ENCODE results near the gene INTS15.

DNA sequence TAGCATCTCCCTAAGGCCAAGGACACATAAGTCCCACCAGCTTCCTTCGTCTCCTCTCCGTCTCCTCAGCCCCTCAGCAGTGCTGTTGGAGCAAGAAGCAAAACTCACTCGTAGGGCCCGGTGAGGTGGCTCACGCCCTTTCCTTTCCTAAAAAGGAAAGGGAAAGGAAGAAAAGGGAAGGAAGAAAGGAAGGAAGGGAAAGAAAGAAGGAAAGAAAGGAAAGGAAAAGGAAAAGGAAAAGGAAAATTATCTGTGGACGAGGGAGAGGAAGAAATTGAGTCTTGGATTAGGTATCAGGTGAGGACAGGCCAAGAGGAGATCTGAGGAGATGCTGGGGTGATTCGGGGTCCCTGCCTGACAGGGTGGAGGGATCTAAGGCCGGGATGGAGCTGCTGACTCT, 44.2 kb downstream of the INTS15 start:
- TF ChIP-seq, protein P1, sequence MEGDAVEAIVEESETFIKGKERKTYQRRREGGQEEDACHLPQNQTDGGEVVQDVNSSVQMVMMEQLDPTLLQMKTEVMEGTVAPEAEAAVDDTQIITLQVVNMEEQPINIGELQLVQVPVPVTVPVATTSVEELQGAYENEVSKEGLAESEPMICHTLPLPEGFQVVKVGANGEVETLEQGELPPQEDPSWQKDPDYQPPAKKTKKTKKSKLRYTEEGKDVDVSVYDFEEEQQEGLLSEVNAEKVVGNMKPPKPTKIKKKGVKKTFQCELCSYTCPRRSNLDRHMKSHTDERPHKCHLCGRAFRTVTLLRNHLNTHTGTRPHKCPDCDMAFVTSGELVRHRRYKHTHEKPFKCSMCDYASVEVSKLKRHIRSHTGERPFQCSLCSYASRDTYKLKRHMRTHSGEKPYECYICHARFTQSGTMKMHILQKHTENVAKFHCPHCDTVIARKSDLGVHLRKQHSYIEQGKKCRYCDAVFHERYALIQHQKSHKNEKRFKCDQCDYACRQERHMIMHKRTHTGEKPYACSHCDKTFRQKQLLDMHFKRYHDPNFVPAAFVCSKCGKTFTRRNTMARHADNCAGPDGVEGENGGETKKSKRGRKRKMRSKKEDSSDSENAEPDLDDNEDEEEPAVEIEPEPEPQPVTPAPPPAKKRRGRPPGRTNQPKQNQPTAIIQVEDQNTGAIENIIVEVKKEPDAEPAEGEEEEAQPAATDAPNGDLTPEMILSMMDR (conservative IDR thresholded peaks at IDR 0.05; ENCODE audit: low read length), result no peak
- TF ChIP-seq EZH2phosphoT487 (IDR thresholded peaks at IDR 0.05; ENCODE audit: borderline replicate concordance, low read depth, low read length), result no peak
